NCI-H1105 treated with DMSO at 0.1 percent for 48 hours (cell line): ENCODE results near the gene SORCS3.

Source experiments
- DNase-seq: peaks from one replicate; lab custom pipeline; 2025; lab: John Stamatoyannopoulos, UW

Gene SORCS3

GRCh38 chr10:104777086-104777799 is 136.2 kb downstream of the SORCS3 start:
- peak; percentile 2 for DNase-seq

GRCh38 chr10:104778371-104778770 is 137.3 kb downstream of the SORCS3 start:
- DNase-seq = no peak

GRCh38 chr10:104779701-104780100 is 138.6 kb downstream of the SORCS3 start:
- no peak for DNase-seq

GRCh38 chr10:104780165-104780564 is 139.1 kb downstream of the SORCS3 start:
- DNase-seq = no peak

DNA sequence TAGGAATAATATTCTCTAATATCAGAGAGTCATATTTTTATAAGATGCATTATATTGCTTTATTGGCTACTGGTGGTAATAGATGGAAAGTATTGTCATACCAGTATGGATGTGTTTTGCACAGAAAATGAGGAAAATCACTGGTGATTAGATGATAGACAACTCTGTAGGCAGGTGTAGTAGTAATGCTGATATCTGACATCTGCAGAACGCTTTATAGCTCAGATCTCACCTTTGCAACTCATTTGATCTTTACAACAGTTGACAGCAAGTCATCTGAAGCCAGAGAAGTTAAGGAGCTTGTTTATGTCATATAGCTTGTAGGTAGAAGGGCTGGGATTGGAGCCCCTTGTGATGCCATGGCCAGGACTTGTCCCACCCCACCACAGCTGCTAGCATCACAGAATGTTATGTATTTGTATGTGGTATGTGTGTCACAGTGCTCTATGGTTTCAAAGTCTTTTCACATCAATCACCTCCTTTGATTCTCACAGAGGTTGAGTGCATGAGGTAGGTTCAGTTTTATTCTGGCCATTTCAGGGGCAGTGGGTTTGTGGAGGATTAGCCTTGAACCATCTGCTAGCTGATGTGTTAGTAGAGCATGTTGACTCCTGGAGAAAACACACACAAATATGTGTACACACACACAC is 140.0 kb downstream of the SORCS3 start:
- DNase-seq = no peak

DNA sequence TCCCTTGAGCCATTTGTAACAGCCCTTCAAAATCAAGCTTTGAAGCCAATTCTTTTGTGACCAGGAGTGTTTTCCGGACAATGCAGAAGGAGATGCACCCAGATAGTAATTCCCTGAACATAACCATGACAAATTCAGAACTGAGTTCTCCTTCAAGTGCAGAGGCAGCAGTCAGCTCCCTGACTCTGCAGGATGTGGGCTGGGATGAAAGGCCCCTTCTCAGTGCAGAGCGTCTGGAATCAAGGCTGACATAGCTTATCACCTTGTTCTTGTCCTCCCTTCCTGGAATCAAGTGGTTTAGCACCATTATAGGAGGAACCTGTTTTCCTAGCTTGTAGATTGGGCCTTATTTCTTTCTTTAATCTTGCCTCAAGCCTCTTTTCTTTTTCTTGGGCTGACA is 143.4 kb downstream of the SORCS3 start:
- no peak for DNase-seq

GRCh38 chr10:104791471-104791870 is 150.4 kb downstream of the SORCS3 start:
- DNase-seq = no peak

- DNase-seq = no peak
Measured at GRCh38 chr10:104795411-104795810, 154.3 kb downstream of the SORCS3 start.

- peak; percentile 66 for DNase-seq
Measured at GRCh38 chr10:104796823-104797222, 155.7 kb downstream of the SORCS3 start.

- no peak for DNase-seq
Measured at GRCh38 chr10:104802941-104803340, 161.9 kb downstream of the SORCS3 start.

GRCh38 chr10:104804880-104805279 is 163.8 kb downstream of the SORCS3 start:
- DNase-seq = no peak

DNA sequence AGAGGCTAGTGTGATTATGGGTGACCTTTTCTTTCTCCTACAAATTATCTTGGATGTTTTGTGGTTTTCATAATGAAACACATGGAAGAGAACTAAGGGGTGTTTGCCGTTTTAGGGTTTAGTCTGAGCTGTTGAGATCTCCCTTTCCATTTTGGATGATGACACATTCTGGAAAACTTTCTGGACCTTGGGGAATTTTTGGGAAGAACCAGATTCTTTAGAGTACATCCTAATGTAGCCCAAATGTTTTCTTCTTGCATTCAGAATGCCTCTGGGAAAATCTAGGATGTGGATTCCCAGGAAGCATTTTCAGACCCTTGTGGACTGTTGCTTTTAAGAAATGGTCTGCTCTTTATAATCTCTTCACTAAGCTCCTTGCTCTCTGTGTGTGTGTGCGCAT is 165.7 kb downstream of the SORCS3 start:
- DNase-seq = no peak

DNA sequence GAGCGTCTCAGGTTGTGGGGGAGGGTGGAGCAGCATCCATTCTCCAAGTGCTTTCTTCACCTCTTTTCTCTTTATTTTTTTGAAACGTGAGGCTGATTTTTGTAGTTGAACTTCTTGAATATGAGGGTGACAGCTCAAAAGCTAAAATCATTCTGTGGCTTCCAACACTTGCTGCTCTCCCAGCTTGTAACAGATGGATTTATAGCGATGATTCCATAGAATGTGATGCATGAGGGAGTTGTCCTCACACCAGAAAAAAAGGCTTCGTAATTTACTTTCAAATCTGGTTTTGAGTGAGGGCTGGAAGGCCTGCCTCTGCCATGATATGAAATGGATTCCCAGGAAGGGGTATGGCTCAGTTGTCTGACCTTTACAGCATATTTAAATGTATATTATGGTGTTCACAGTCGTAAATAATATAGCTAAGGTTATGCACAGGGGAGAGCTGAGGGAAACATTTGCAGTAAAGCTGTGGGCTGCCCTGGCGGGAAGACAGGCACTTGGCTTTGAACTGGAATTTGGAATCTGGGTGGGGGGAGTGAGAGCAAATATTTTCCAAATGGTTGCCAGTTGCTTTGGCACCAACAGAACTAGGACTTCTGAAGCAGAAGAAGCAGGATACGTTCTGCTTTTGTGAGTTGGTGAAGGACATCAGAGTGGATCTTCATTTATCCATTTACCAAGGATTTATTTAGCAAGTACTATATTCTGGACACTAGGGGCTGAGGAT is 166.7 kb downstream of the SORCS3 start:
- DNase-seq = no peak

- peak; percentile 90 for DNase-seq
Measured at GRCh38 chr10:104809288-104810090, 168.4 kb downstream of the SORCS3 start.

DNA sequence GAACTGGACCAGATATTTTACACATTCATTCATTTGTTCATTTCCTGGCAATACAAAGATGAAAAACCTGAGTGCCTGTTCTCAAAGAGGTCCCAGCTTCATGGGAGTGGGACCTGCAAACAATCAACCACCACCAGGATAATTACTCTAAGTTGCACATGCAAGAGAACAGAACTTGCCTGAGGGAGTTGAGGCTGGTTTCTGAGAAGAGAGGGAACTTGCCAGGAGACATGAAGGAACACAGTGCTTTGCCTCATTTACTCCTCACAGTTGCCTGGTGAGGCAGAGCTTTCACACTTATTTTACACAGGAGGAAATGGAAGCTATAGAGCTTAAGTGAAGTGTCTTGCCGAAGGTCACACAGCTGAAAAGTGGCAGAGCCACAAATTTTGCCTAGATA is 170.1 kb downstream of the SORCS3 start:
- no peak for DNase-seq

GRCh38 chr10:104816501-104816900 is 175.4 kb downstream of the SORCS3 start:
- DNase-seq = peak; percentile 52

DNA sequence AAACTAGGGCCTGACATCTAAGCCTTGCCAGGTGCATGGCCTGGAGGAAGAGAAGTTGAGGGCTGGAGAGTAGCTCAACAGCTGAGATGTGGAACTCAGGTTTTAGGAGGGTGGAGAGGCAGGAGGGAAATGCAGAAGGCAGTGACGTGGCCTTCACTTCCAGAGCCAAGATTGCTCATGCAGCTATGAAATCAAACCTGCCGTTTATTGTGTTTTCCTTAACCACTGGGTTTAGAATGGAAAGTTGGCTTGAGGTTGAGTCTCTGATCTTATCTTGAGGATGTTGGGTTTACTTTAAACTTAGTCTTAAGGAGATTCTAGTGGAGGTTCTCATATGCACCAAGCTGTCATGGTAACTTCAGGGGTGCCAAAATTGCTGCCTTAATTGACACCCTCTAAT is 178.6 kb downstream of the SORCS3 start:
- no peak for DNase-seq

GRCh38 chr10:104822088-104822487 is 181.0 kb downstream of the SORCS3 start:
- DNase-seq = no peak

GRCh38 chr10:104824380-104825006 is 183.4 kb downstream of the SORCS3 start:
- DNase-seq = no peak

GRCh38 chr10:104831272-104831671 is 190.2 kb downstream of the SORCS3 start:
- no peak for DNase-seq

- no peak for DNase-seq
Measured at GRCh38 chr10:104834580-104834979, 193.5 kb downstream of the SORCS3 start.

DNA sequence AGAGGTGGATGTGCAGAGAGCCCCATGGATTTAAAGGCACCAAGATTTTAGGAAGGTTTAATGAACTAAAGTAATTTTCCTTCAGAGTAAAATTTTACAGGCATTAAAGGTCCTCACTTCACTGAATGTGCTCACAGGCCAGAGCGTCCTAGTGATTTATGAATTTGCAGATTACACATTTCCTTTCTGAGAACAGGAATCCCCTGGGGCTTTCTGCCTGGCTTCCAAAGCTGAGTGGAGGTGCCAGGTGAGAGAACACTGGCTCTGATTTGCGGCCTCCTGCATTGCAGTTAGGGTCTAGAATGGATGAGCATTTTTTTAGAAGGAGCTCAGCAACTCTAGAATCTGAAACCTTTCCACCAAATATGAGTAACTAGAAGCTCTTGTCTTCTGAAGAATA is 194.3 kb downstream of the SORCS3 start:
- no peak for DNase-seq
